ENCODE results near the gene PPP1R1A. TPM values are rescaled to one million over a fixed set of nuclear protein-coding genes. Genes with fewer than 3 reads are reported as not detected.

The PPP1R1A gene
- total and polyA plus RNA-seq, 10 donors, result 0.09 to 2.1 (median 0.41) TPM; not detected in 6

- intact Hi-C loops (cut with DNase I; ENCODE audit: low total_unique reads), result no loop called here
- H3K27ac ChIP-seq, result no peak overlapping the region
- no peaks in the 10 kb centered on the region for H3K4me1 ChIP-seq
- no peak overlapping the region for H3K4me3 ChIP-seq
- TF ChIP-seq CTCF (IDR thresholded peaks at IDR 0.05 in 8 of 11, conservative IDR thresholded peaks at IDR 0.05 in 3 of 11), result no peak
- no peak for TF ChIP-seq POLR2A (IDR thresholded peaks at IDR 0.05)
- no peak for TF ChIP-seq POLR2AphosphoS5 (IDR thresholded peaks at IDR 0.05)
- H3K36me3 ChIP-seq, result peaks cover 0 to 100% (median 97%) of the 10 kb centered on the region in 6 donors
- DNase-seq, result no peak
- H3K9me3 ChIP-seq, result no peaks in the 10 kb centered on the region
- H3K27me3 ChIP-seq (replicated peaks in 1 of 7), result no peaks in the 10 kb centered on the region
These were observed 53.0 kb downstream of the PPP1R1A start for GRCh38 chr12:54535474-54535873.

GRCh38 chr12:54529581-54529980, 58.9 kb downstream of the PPP1R1A start:
- no peaks in the 10 kb centered on the region for H3K9me3 ChIP-seq
- no peak for TF ChIP-seq POLR2AphosphoS5 (IDR thresholded peaks at IDR 0.05)
- TF ChIP-seq POLR2A (IDR thresholded peaks at IDR 0.05), result no peak
- TF ChIP-seq CTCF (IDR thresholded peaks at IDR 0.05 in 8 of 11, conservative IDR thresholded peaks at IDR 0.05 in 3 of 11), result no peak
- 86 to 98% (median 93%) methylated on average over 4 of the region's 4 CpGs for WGBS, 5 donors

More at GRCh38 chr12:54529581-54529980, 58.9 kb downstream of the PPP1R1A start:
- Histone ChIP-seq H3K4me1 (peaks cover 0 to 11% (median 0%) of the 10 kb centered on the region in 6 donors), H3K27ac (no peak overlapping the region), H3K36me3 (peaks cover 0 to 100% (median 98%) of the 10 kb centered on the region in 6 donors), H3K27me3 (replicated peaks in 1 of 7) (no peaks in the 10 kb centered on the region), H3K4me3 (no peak overlapping the region)
- DNase-seq, result no peak
- intact Hi-C loops (cut with DNase I; ENCODE audit: low total_unique reads), result no loop called here

Other genes with a start within 250 kb of the PPP1R1A start
- gene GPR84, start 224.2 kb downstream of the PPP1R1A start, total RNA-seq, result 10 to 100 TPM in 1 of 7 donors, 1 to 10 TPM in 5, under 1 TPM in 1; 0.97 to 12.5 (median 2.9) TPM
- under 1 TPM; 0.35 to 0.47 (median 0.39) TPM for gene GPR84, start 224.2 kb downstream of the PPP1R1A start, polyA plus RNA-seq
- gene ZNF385A, start 203.9 kb downstream of the PPP1R1A start, total RNA-seq, result 10 to 100 TPM; 19.9 to 40.3 (median 27.2) TPM
- gene ZNF385A, start 203.9 kb downstream of the PPP1R1A start, polyA plus RNA-seq, result 10 to 100 TPM in 2 of 3 donors, 1 to 10 TPM in 1; 7.4 to 12.5 (median 12.4) TPM
- gene ITGA5, start 169.4 kb downstream of the PPP1R1A start, total RNA-seq, result 10 to 100 TPM; 20.8 to 44.9 (median 36.3) TPM
- gene ITGA5, start 169.4 kb downstream of the PPP1R1A start, polyA plus RNA-seq, result 1 to 10 TPM; 7.0 to 9.5 (median 9.1) TPM
- 10 to 100 TPM in 1 of 7 donors, 1 to 10 TPM in 6; 1.3 to 16.2 (median 3.6) TPM for gene GTSF1, start 115.1 kb downstream of the PPP1R1A start, total RNA-seq
- gene GTSF1, start 115.1 kb downstream of the PPP1R1A start, polyA plus RNA-seq, result 1 to 10 TPM; 5.3 to 8.8 (median 6.6) TPM
- gene NCKAP1L, start 90.9 kb downstream of the PPP1R1A start, total RNA-seq, result 100 to 1,000 TPM; 139 to 201 (median 171) TPM
- 10 to 100 TPM; 40.5 to 47.8 (median 40.7) TPM for gene NCKAP1L, start 90.9 kb downstream of the PPP1R1A start, polyA plus RNA-seq
- gene PDE1B, start 39.1 kb downstream of the PPP1R1A start, total RNA-seq, result 10 to 100 TPM; 15.4 to 37.1 (median 17.3) TPM
- 10 to 100 TPM in 1 of 3 donors, 1 to 10 TPM in 2; 6.0 to 11.0 (median 9.5) TPM for gene PDE1B, start 39.1 kb downstream of the PPP1R1A start, polyA plus RNA-seq
- not detected for gene LACRT, start 46.2 kb upstream of the PPP1R1A start, total RNA-seq
- not detected for gene LACRT, start 46.2 kb upstream of the PPP1R1A start, polyA plus RNA-seq
- not detected for gene DCD, start 59.7 kb upstream of the PPP1R1A start, total RNA-seq
- not detected for gene DCD, start 59.7 kb upstream of the PPP1R1A start, polyA plus RNA-seq